Activated CD8-positive, alpha-beta T cell treated with anti-CD3 and anti-CD28 coated beads, Interleukin-2, amount 10 ng/mL, durations not matched to agents 7 days and 5 days (primary cell): Measurements from ENCODE around the gene MKLN1. TPM values are rescaled to one million over a fixed set of nuclear protein-coding genes. Genes with fewer than 3 reads are reported as not detected.
A peak's percentile ranks its signal among the peaks of the same experiment; 100 is the strongest.

ENCODE experiments used
- ATAC-seq: fragments of 150-1000 bp; cut with Tn5 transposase; one replicate; pipeline ENCODE4 v1.10.0; 2021; ENCODE audit warnings: moderate library complexity
- CTCF ChIA-PET: fragments of 350-600 bp; sonication (Branson Sonifier 250); formaldehyde crosslinking; loops from one replicate; lab custom pipeline; 2021; ENCODE audit warnings: antibody characterized with exemption; lab: Charles Lee
- POLR2A ChIA-PET: fragments of 350-600 bp; sonication (Branson Sonifier 250); formaldehyde crosslinking; loops from one replicate; lab custom pipeline; 2021; ENCODE audit warnings: antibody characterized with exemption; lab: Charles Lee
- DNase-seq: peaks from one replicate; pipeline ENCODE4 v3.0.0-alpha.2; 2020
- H3K27ac Mint-ChIP-seq: one replicate; pipeline ENCODE4 v1.8.0; 2021; ENCODE audit warnings: mild to moderate bottlenecking, mixed read lengths
- H3K27me3 Mint-ChIP-seq: one replicate; pipeline ENCODE4 v1.8.0; 2021; ENCODE audit warnings: low read depth, mixed read lengths
- H3K36me3 Mint-ChIP-seq: one replicate; pipeline ENCODE4 v1.8.0; 2021; ENCODE audit warnings: low read depth, mixed read lengths
- H3K4me1 Mint-ChIP-seq: one replicate; pipeline ENCODE4 v1.8.0; 2021; ENCODE audit warnings: low read depth, mixed read lengths
- H3K4me3 Mint-ChIP-seq: one replicate; pipeline ENCODE4 v1.8.0; 2021; ENCODE audit warnings: mild to moderate bottlenecking, mixed read lengths
- H3K9me3 Mint-ChIP-seq: one replicate; pipeline ENCODE4 v1.8.0; 2022; ENCODE audit warnings: mixed read lengths; ENCODE audit not compliant: insufficient read depth
- total RNA-seq, 2 experiments: library from RNA; stranded (reverse); gene quantifications; one replicate each; pipeline ENCODE4 v1.2.3, GENCODE V29; 2021

The MKLN1 gene
- total RNA-seq, 2 experiments from 2014 or later: 31.6 to 34.0 TPM

- no peak for ATAC-seq
- Mint-ChIP-seq H3K27me3 (no peaks in the 10 kb centered on the region), H3K36me3 (peaks cover 7% of the 10 kb centered on the region), H3K27ac (no peak overlapping the region), H3K9me3 (no peaks in the 10 kb centered on the region), H3K4me3 (no peak overlapping the region), H3K4me1 (peaks cover 7% of the 10 kb centered on the region)
- CTCF ChIA-PET: interaction anchor here (1.0 to 1.9 kb wide), 3 partner anchors 12 to 51 kb away, joined by 3 to 4 read pairs (median 3); no protein-coding TSS in a partner anchor
- POLR2A ChIA-PET: no interaction called here
- no peak for DNase-seq
Observed at GRCh38 chr7:131495669-131496498, 168.2 kb downstream of the MKLN1 start.

- Mint-ChIP-seq H3K4me1 (peaks cover 22% of the 10 kb centered on the region), H3K27me3 (no peaks in the 10 kb centered on the region), H3K4me3 (no peak overlapping the region), H3K9me3 (no peaks in the 10 kb centered on the region), H3K27ac (no peak overlapping the region), H3K36me3 (peaks cover 7% of the 10 kb centered on the region)
- no peak for DNase-seq
- ChIA-PET CTCF (interaction anchor here (1.7 kb wide), 1 partner anchor 15 kb away, joined by 6 read pairs; no protein-coding TSS in a partner anchor), POLR2A (no interaction called here)
- ATAC-seq: no peak
Observed at GRCh38 chr7:131497454-131497853, 169.8 kb downstream of the MKLN1 start.

GRCh38 chr7:131498237-131498885 lies 170.7 kb downstream of the MKLN1 start:
- DNase-seq (no peak), ATAC-seq (no peak)
- ChIA-PET POLR2A (no interaction called here), CTCF (interaction anchor here (1.0 to 1.7 kb wide), 3 partner anchors 10 to 458 kb away, joined by 3 to 6 read pairs (median 3); no protein-coding TSS in a partner anchor)
- Mint-ChIP-seq H3K36me3 (peaks cover 7% of the 10 kb centered on the region), H3K27ac (no peak overlapping the region), H3K4me1 (peaks cover 27% of the 10 kb centered on the region), H3K27me3 (no peaks in the 10 kb centered on the region), H3K9me3 (no peaks in the 10 kb centered on the region), H3K4me3 (no peak overlapping the region)

- ChIA-PET CTCF (interaction anchor here (1.0 to 2.5 kb wide), 6 partner anchors 9 to 71 kb away, joined by 3 to 14 read pairs (median 4); no protein-coding TSS in a partner anchor), POLR2A (no interaction called here)
- Mint-ChIP-seq H3K4me1 (peaks cover 27% of the 10 kb centered on the region), H3K27ac (no peak overlapping the region), H3K36me3 (peaks cover 7% of the 10 kb centered on the region), H3K4me3 (no peak overlapping the region), H3K9me3 (no peaks in the 10 kb centered on the region), H3K27me3 (no peaks in the 10 kb centered on the region)
- ATAC-seq (no peak), DNase-seq (no peak)
Observed at GRCh38 chr7:131499801-131500200, 172.1 kb downstream of the MKLN1 start.

- H3K27ac Mint-ChIP-seq: no peak overlapping the region
- ATAC-seq (no peak), DNase-seq (no peak)
- H3K4me3 Mint-ChIP-seq: no peak overlapping the region
- no peaks in the 10 kb centered on the region for H3K9me3 Mint-ChIP-seq
- ChIA-PET CTCF (interaction anchor here (0.9 to 2.5 kb wide), 9 partner anchors 8 to 603 kb away, joined by 3 to 14 read pairs (median 5); no protein-coding TSS in a partner anchor), POLR2A (no interaction called here)
- no peaks in the 10 kb centered on the region for H3K27me3 Mint-ChIP-seq
- H3K4me1 Mint-ChIP-seq: peaks cover 27% of the 10 kb centered on the region
- peaks cover 7% of the 10 kb centered on the region for H3K36me3 Mint-ChIP-seq
Observed at GRCh38 chr7:131500357-131500756, 172.7 kb downstream of the MKLN1 start.

- peak overlapping the region; percentile 35 for H3K4me3 Mint-ChIP-seq
- peaks cover 7% of the 10 kb centered on the region for H3K36me3 Mint-ChIP-seq
- DNase-seq (peak; percentile 81), ATAC-seq (peak; percentile 96)
- H3K9me3 Mint-ChIP-seq: no peaks in the 10 kb centered on the region
- H3K4me1 Mint-ChIP-seq: peaks cover 27% of the 10 kb centered on the region
- POLR2A ChIA-PET: interaction anchor here (0.6 to 0.7 kb wide), 2 partner anchors 11 to 47 kb away, joined by 3 to 4 read pairs; no protein-coding TSS in a partner anchor
- CTCF ChIA-PET: interaction anchor here (0.7 to 2.5 kb wide), 12 partner anchors 9 to 461 kb away, joined by 3 to 14 read pairs (median 4); no protein-coding TSS in a partner anchor
- H3K27ac Mint-ChIP-seq: peak overlapping the region; percentile 65
- no peaks in the 10 kb centered on the region for H3K27me3 Mint-ChIP-seq
Observed at GRCh38 chr7:131501422-131501821, 173.7 kb downstream of the MKLN1 start.

- no peak for DNase-seq
- Mint-ChIP-seq H3K27me3 (no peaks in the 10 kb centered on the region), H3K36me3 (peaks cover 7% of the 10 kb centered on the region), H3K27ac (peak overlapping the region; percentile 65), H3K9me3 (no peaks in the 10 kb centered on the region), H3K4me3 (no peak overlapping the region), H3K4me1 (peaks cover 27% of the 10 kb centered on the region)
- ChIA-PET POLR2A (no interaction called here), CTCF (interaction anchor here (0.9 to 2.5 kb wide), 8 partner anchors 9 to 462 kb away, joined by 3 to 14 read pairs (median 6); no protein-coding TSS in a partner anchor)
- peak; percentile 3 for ATAC-seq
Observed at GRCh38 chr7:131501930-131502685, 174.4 kb downstream of the MKLN1 start.

GRCh38 chr7:131502810-131503508 lies 175.3 kb downstream of the MKLN1 start:
- H3K36me3 Mint-ChIP-seq: peaks cover 4% of the 10 kb centered on the region
- ATAC-seq (no peak), DNase-seq (no peak)
- ChIA-PET CTCF (interaction anchor here (0.9 to 1.0 kb wide), 2 partner anchors 9 to 607 kb away, joined by 3 read pairs; no protein-coding TSS in a partner anchor), POLR2A (no interaction called here)
- H3K4me3 Mint-ChIP-seq: no peak overlapping the region
- H3K27me3 Mint-ChIP-seq: peaks cover under 1% of the 10 kb centered on the region
- no peaks in the 10 kb centered on the region for H3K9me3 Mint-ChIP-seq
- H3K4me1 Mint-ChIP-seq: peaks cover 32% of the 10 kb centered on the region
- H3K27ac Mint-ChIP-seq: no peak overlapping the region

- peaks cover 4% of the 10 kb centered on the region for H3K36me3 Mint-ChIP-seq
- H3K27ac Mint-ChIP-seq: no peak overlapping the region
- H3K4me1 Mint-ChIP-seq: peaks cover 37% of the 10 kb centered on the region
- ChIA-PET POLR2A (no interaction called here), CTCF (interaction anchor here (0.8 to 1.8 kb wide), 5 partner anchors 8 to 607 kb away, joined by 3 to 7 read pairs (median 4); no protein-coding TSS in a partner anchor)
- DNase-seq: no peak
- peaks cover 3% of the 10 kb centered on the region for H3K27me3 Mint-ChIP-seq
- no peak overlapping the region for H3K4me3 Mint-ChIP-seq
- H3K9me3 Mint-ChIP-seq: no peaks in the 10 kb centered on the region
- no peak for ATAC-seq
Observed at GRCh38 chr7:131503639-131504038, 176.0 kb downstream of the MKLN1 start.

GRCh38 chr7:131504157-131504899 lies 176.7 kb downstream of the MKLN1 start:
- no peak overlapping the region for H3K4me3 Mint-ChIP-seq
- H3K4me1 Mint-ChIP-seq: peaks cover 41% of the 10 kb centered on the region
- DNase-seq (no peak), ATAC-seq (no peak)
- CTCF ChIA-PET: interaction anchor here (0.8 to 1.8 kb wide), 5 partner anchors 8 to 607 kb away, joined by 3 to 7 read pairs (median 4); no protein-coding TSS in a partner anchor
- H3K9me3 Mint-ChIP-seq: no peaks in the 10 kb centered on the region
- POLR2A ChIA-PET: no interaction called here
- peaks cover 7% of the 10 kb centered on the region for H3K27me3 Mint-ChIP-seq
- H3K27ac Mint-ChIP-seq: no peak overlapping the region
- H3K36me3 Mint-ChIP-seq: peaks cover 4% of the 10 kb centered on the region
